HepG2 (cell line): ENCODE results near the gene SMAD6. TPM values are rescaled to one million over a fixed set of nuclear protein-coding genes. Genes with fewer than 3 reads are reported as not detected.
A peak's percentile ranks its signal among the peaks of the same experiment; 100 is the strongest.

Experiments used
- AGO1 ChIP-seq: fragments of 200-400 bp; formaldehyde crosslinking; IDR thresholded peaks from 2 replicates; pipeline ENCODE4 v1.6.1; 2017; ENCODE audit warnings: mild to moderate bottlenecking, low read depth, low read length, moderate library complexity; ENCODE audit not compliant: poor library complexity, severe bottlenecking
- ARHGAP35 ChIP-seq: sonication (generic); formaldehyde crosslinking; IDR thresholded peaks from 2 replicates; pipeline ENCODE4 v1.9.0; 2022; ENCODE audit warnings: mild to moderate bottlenecking, inconsistent platforms, moderate library complexity, missing genetic modification reagents, borderline replicate concordance
- ASH2L ChIP-seq: fragments of 300-600, 200-600 bp; sonication (generic); IDR thresholded peaks from 2 replicates; pipeline ENCODE4 v1.7.0; 2017; ENCODE audit warnings: low read depth, mild to moderate bottlenecking, moderate library complexity, mixed read lengths, low read length; ENCODE audit not compliant: insufficient read length
- CBX5 ChIP-seq: sonication (generic); formaldehyde crosslinking; IDR thresholded peaks from 2 replicates; pipeline ENCODE4 v1.4.0; 2020; ENCODE audit warnings: missing genetic modification reagents, borderline replicate concordance
- KDM5A ChIP-seq: fragments of 200-600 bp; sonication (generic); IDR thresholded peaks from 2 replicates; pipeline ENCODE4 v1.7.0; 2018; ENCODE audit warnings: antibody characterized with exemption, mild to moderate bottlenecking, low read length, borderline replicate concordance
- MTA3 ChIP-seq: sonication (generic); formaldehyde crosslinking; IDR thresholded peaks from 2 replicates; pipeline ENCODE4 v1.4.0; 2020; ENCODE audit warnings: missing genetic modification reagents
- NCOA2 ChIP-seq: sonication (generic); formaldehyde crosslinking; IDR thresholded peaks from 2 replicates; pipeline ENCODE4 v1.8.0; 2022; ENCODE audit warnings: inconsistent platforms
- NFRKB ChIP-seq: fragments of 450-650 bp; IDR thresholded peaks from 2 replicates; pipeline ENCODE4 v1.6.1; 2017
- SRSF1 ChIP-seq: fragments of 200-400 bp; formaldehyde crosslinking; optimal IDR thresholded peaks from 2 replicates; pipeline ENCODE3; 2017; ENCODE audit warnings: mild to moderate bottlenecking, low read depth, low read length, moderate library complexity
- TGIF2 ChIP-seq: IDR thresholded peaks from 2 replicates; pipeline ENCODE4 v1.6.1; 2016; ENCODE audit warnings: control low read depth, missing compliant biosample characterization
- U2AF1 ChIP-seq: fragments of 200-400 bp; formaldehyde crosslinking; optimal IDR thresholded peaks from 2 replicates; pipeline ENCODE3; 2017; ENCODE audit warnings: mild to moderate bottlenecking, low read depth, low read length
- WIZ ChIP-seq: sonication (generic); formaldehyde crosslinking; IDR thresholded peaks from 2 replicates; pipeline ENCODE4 v1.5.1; 2020; ENCODE audit warnings: mild to moderate bottlenecking, missing genetic modification reagents
- ZFP36L1 ChIP-seq: sonication (generic); formaldehyde crosslinking; IDR thresholded peaks from 2 replicates; pipeline ENCODE4 v1.8.0; 2022; ENCODE audit warnings: mild to moderate bottlenecking, missing genetic modification reagents, moderate library complexity
- ZNF317 ChIP-seq: sonication (generic); formaldehyde crosslinking; IDR thresholded peaks from 2 replicates; pipeline ENCODE4 v1.5.0; 2020; ENCODE audit warnings: mild to moderate bottlenecking, missing genetic modification reagents
- ZNF572 ChIP-seq: sonication (generic); formaldehyde crosslinking; IDR thresholded peaks from 2 replicates; pipeline ENCODE4 v1.5.1; 2020; ENCODE audit warnings: mild to moderate bottlenecking, missing genetic modification reagents
- ZSCAN9 ChIP-seq: IDR thresholded peaks from 2 replicates; pipeline ENCODE4 v1.6.1; 2016; ENCODE audit warnings: borderline replicate concordance
- polyA plus RNA-seq, 8 experiments: library from polyadenylated mRNA; depleted of rRNA in 3 of 8; stranded (reverse) in 7 of 8; unstranded in 1 of 8; fragments of >200 nt; fragmentation: Illumina TruSeq in 4 of 8; extraction: Trizol in 4 of 8; gene quantifications; 2 replicates each; pipeline versions ENCODE4 v1.2.1 to v1.2.3, GENCODE V29; 2011 to 2016; ENCODE audit warnings: low read depth in 4 of 8, missing spikeins in 1 of 8, mixed read lengths in 1 of 8; ENCODE audit not compliant: insufficient read depth in 1 of 8
- total RNA-seq, 5 experiments: library from RNA; depleted of rRNA; stranded (reverse); fragments of >200 nt; fragmentation: Illumina TruSeq; extraction: Trizol; gene quantifications; 2 replicates each; pipeline ENCODE4 v1.2.3, GENCODE V29; 2016; ENCODE audit warnings: low read depth in 1 of 5
- TF ChIP-seq, protein P1 (sequence below): sonication (generic); formaldehyde crosslinking; IDR thresholded peaks from 2 replicates; pipeline ENCODE4 v1.5.0; 2020; ENCODE audit warnings: mild to moderate bottlenecking, missing genetic modification reagents, borderline replicate concordance
- TF ChIP-seq, protein P2 (sequence below): sonication (generic); formaldehyde crosslinking; IDR thresholded peaks from 2 replicates; pipeline ENCODE4 v1.4.0; 2020; ENCODE audit warnings: missing genetic modification reagents
- TF ChIP-seq, protein P3 (sequence below): sonication (generic); formaldehyde crosslinking; IDR thresholded peaks from 2 replicates; pipeline ENCODE4 v1.4.0; 2020; ENCODE audit warnings: missing genetic modification reagents
- TF ChIP-seq, protein P4 (sequence below): IDR thresholded peaks from 2 replicates; pipeline ENCODE4 v1.6.1; 2012; ENCODE audit warnings: inconsistent platforms

SMAD6 gene
- total and polyA plus RNA-seq, 2 of the 13 experiments (the other 11 are each of a cell fraction or from before 2014, with no cell fraction given) = 3.3 to 4.4 TPM

DNA sequence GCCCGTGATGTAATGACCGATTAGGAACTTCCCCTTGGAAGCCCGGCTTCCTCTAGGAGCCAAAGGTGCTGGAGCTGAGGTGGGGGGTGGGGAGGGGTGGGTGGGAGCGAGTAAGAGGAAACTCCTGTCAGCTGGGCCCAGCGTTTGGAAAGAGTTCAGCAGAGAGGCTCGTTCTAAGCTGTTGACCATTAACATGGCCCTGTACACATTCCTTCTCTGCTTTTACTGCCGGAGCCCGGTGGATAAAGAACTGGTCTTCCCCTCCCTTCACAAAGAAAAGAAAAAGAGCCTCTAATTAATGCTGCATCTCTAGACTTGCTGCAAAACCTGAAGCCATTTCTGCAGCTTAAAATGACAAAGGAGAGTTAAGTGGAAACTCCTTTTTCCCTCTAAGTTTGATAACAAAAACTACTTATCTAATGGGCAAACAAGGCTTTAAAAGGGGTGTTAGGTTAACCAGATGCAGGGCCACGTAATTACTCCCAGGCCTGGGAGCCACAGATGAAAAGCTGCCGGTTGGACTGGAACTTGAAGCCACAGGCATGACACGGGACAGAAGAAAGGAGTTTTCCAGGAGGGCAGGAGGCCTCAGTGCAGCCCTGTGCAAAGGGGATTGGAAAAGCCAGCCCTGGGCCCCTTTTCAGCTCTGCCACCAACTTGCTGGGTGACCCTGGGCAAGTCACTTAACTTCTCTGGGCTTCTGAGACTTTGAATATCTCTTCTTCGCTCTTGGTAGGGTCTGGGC is 71.3 kb downstream of the SMAD6 start (continued):
- TF ChIP-seq, protein P1, sequence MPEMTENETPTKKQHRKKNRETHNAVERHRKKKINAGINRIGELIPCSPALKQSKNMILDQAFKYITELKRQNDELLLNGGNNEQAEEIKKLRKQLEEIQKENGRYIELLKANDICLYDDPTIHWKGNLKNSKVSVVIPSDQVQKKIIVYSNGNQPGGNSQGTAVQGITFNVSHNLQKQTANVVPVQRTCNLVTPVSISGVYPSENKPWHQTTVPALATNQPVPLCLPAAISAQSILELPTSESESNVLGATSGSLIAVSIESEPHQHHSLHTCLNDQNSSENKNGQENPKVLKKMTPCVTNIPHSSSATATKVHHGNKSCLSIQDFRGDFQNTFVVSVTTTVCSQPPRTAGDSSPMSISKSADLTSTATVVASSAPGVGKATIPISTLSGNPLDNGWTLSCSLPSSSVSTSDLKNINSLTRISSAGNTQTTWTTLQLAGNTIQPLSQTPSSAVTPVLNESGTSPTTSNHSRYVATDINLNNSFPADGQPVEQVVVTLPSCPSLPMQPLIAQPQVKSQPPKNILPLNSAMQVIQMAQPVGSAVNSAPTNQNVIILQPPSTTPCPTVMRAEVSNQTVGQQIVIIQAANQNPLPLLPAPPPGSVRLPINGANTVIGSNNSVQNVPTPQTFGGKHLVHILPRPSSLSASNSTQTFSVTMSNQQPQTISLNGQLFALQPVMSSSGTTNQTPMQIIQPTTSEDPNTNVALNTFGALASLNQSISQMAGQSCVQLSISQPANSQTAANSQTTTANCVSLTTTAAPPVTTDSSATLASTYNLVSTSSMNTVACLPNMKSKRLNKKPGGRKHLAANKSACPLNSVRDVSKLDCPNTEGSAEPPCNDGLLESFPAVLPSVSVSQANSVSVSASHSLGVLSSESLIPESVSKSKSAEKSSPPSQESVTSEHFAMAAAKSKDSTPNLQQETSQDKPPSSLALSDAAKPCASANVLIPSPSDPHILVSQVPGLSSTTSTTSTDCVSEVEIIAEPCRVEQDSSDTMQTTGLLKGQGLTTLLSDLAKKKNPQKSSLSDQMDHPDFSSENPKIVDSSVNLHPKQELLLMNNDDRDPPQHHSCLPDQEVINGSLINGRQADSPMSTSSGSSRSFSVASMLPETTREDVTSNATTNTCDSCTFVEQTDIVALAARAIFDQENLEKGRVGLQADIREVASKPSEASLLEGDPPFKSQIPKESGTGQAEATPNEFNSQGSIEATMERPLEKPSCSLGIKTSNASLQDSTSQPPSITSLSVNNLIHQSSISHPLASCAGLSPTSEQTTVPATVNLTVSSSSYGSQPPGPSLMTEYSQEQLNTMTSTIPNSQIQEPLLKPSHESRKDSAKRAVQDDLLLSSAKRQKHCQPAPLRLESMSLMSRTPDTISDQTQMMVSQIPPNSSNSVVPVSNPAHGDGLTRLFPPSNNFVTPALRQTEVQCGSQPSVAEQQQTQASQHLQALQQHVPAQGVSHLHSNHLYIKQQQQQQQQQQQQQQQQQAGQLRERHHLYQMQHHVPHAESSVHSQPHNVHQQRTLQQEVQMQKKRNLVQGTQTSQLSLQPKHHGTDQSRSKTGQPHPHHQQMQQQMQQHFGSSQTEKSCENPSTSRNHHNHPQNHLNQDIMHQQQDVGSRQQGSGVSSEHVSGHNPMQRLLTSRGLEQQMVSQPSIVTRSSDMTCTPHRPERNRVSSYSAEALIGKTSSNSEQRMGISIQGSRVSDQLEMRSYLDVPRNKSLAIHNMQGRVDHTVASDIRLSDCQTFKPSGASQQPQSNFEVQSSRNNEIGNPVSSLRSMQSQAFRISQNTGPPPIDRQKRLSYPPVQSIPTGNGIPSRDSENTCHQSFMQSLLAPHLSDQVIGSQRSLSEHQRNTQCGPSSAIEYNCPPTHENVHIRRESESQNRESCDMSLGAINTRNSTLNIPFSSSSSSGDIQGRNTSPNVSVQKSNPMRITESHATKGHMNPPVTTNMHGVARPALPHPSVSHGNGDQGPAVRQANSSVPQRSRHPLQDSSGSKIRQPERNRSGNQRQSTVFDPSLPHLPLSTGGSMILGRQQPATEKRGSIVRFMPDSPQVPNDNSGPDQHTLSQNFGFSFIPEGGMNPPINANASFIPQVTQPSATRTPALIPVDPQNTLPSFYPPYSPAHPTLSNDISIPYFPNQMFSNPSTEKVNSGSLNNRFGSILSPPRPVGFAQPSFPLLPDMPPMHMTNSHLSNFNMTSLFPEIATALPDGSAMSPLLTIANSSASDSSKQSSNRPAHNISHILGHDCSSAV (CRISPR knock-in tag) = no peak
- TF ChIP-seq ZFP36L1 (CRISPR knock-in tag) (no peak), ASH2L (peak; percentile 12), ZSCAN9 (CRISPR knock-in tag) (no peak), CBX5 (CRISPR knock-in tag) (no peak), SRSF1 (no peak), NCOA2 (CRISPR knock-in tag) (no peak; the same call in 1 of the 2 replicates), ZNF317 (CRISPR knock-in tag) (no peak), TGIF2 (CRISPR knock-in tag) (0 out of 2 replicates have a peak, but pooled peaks have one; percentile 18), ARHGAP35 (CRISPR knock-in tag) (no peak), WIZ (CRISPR knock-in tag) (no peak), U2AF1 (no peak), KDM5A (no peak), NFRKB (no peak), ZNF572 (CRISPR knock-in tag) (no peak), AGO1 (no peak), MTA3 (no peak)
- TF ChIP-seq, protein P2, sequence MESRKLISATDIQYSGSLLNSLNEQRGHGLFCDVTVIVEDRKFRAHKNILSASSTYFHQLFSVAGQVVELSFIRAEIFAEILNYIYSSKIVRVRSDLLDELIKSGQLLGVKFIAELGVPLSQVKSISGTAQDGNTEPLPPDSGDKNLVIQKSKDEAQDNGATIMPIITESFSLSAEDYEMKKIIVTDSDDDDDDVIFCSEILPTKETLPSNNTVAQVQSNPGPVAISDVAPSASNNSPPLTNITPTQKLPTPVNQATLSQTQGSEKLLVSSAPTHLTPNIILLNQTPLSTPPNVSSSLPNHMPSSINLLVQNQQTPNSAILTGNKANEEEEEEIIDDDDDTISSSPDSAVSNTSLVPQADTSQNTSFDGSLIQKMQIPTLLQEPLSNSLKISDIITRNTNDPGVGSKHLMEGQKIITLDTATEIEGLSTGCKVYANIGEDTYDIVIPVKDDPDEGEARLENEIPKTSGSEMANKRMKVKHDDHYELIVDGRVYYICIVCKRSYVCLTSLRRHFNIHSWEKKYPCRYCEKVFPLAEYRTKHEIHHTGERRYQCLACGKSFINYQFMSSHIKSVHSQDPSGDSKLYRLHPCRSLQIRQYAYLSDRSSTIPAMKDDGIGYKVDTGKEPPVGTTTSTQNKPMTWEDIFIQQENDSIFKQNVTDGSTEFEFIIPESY (CRISPR knock-in tag) = 0 out of 2 replicates have a peak, but pooled peaks have one; percentile 1
- TF ChIP-seq, protein P3, sequence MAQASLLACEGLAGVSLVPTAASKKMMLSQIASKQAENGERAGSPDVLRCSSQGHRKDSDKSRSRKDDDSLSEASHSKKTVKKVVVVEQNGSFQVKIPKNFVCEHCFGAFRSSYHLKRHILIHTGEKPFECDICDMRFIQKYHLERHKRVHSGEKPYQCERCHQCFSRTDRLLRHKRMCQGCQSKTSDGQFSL = no peak
- TF ChIP-seq, protein P4, sequence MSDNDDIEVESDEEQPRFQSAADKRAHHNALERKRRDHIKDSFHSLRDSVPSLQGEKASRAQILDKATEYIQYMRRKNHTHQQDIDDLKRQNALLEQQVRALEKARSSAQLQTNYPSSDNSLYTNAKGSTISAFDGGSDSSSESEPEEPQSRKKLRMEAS = 0 out of 2 replicates have a peak, but pooled peaks have one; percentile 21
